DND-41 (cell line): ENCODE measurements around the gene THUMPD3.

Experiments used
- ATAC-seq: fragments of 200-7000 bp; cut with Tn5 transposase; 3 replicates; pipeline ENCODE4 v1.9.1; 2021; ENCODE audit warnings: low read depth; ENCODE audit not compliant: insufficient read depth
- DNase-seq: peaks from one replicate; pipeline ENCODE4 v3.0.0-alpha.2; 2020
- H2AFZ ChIP-seq: 2 replicates; pipeline ENCODE4 v1.6.0; 2012; ENCODE audit warnings: low read depth, low read length
- H3K27ac ChIP-seq: 2 replicates; pipeline ENCODE4 v1.5.1; 2012; ENCODE audit warnings: low read length, inconsistent platforms
- H3K27me3 ChIP-seq: fragments of 200-600 bp; sonication (generic); 2 replicates; pipeline ENCODE4 v1.6.0; 2012; ENCODE audit warnings: low read length, mild to moderate bottlenecking, inconsistent platforms; ENCODE audit not compliant: insufficient read depth, poor library complexity
- H3K36me3 ChIP-seq: 2 replicates; pipeline ENCODE4 v1.5.1; 2012; ENCODE audit warnings: low read length, inconsistent platforms; ENCODE audit not compliant: insufficient read depth
- H3K4me1 ChIP-seq: 2 replicates; pipeline ENCODE4 v1.5.1; 2012; ENCODE audit warnings: mild to moderate bottlenecking, low read length; ENCODE audit not compliant: insufficient read depth
- H3K4me2 ChIP-seq: 2 replicates; pipeline ENCODE4 v1.6.0; 2012; ENCODE audit warnings: mild to moderate bottlenecking, moderate library complexity, low read length, inconsistent platforms; ENCODE audit not compliant: insufficient read depth
- H3K4me3 ChIP-seq, 2 experiments: fragments of 200-600 bp in 1 of 2; shearing (Covaris generic) in 1 of 2; 2 replicates each; pipeline ENCODE4 v1.5.1; 2012 to 2016; ENCODE audit warnings: inconsistent platforms in 2 of 2, low read length in 2 of 2, mild to moderate bottlenecking in 2 of 2, low read depth in 1 of 2, moderate library complexity in 1 of 2
- H3K79me2 ChIP-seq: 2 replicates; pipeline ENCODE4 v1.6.0; 2012; ENCODE audit warnings: low read length, inconsistent platforms; ENCODE audit not compliant: insufficient read depth
- H3K9ac ChIP-seq: 2 replicates; pipeline ENCODE4 v1.6.0; 2012; ENCODE audit warnings: low read depth, mild to moderate bottlenecking, inconsistent platforms, low read length, moderate library complexity
- H3K9me3 ChIP-seq: 2 replicates; pipeline ENCODE4 v1.5.1; 2012; ENCODE audit warnings: low read length, moderate library complexity, mild to moderate bottlenecking, inconsistent platforms; ENCODE audit not compliant: insufficient read depth, severe bottlenecking
- H4K20me1 ChIP-seq: 2 replicates; pipeline ENCODE4 v1.6.0; 2012; ENCODE audit warnings: low read length; ENCODE audit not compliant: insufficient read depth
- EZH2 ChIP-seq: IDR thresholded peaks from 3 replicates; pipeline ENCODE4 v1.6.1; 2012; ENCODE audit warnings: borderline replicate concordance, low read depth, mild to moderate bottlenecking, moderate library complexity, low read length, inconsistent platforms; ENCODE audit not compliant: severe bottlenecking
- TF ChIP-seq, protein P1 (sequence below): IDR thresholded peaks from 2 replicates; pipeline ENCODE4 v1.5.1; 2012; ENCODE audit warnings: borderline replicate concordance, low read length, moderate library complexity, mild to moderate bottlenecking; ENCODE audit not compliant: poor library complexity, severe bottlenecking; ENCODE audit errors: extremely low read depth

The THUMPD3 gene

DNA sequence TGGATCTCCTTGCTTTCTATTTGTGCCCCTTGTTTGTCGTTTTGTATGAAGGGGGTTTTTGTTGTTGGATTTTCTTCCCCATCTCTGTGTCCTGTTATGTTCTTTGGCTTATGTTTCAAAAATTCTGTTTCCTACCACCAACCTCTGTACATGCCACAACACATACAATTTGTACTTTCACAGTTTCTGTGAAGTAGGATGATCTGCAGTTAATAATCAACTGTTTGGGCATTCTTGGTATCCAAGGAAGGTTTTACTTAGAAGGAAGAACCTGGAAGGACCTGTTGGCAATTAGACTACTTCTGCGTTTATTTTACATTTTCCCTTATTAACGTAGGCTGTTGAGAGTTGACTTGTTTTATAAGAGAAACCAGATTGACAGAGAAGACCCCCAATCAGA is 42.9 kb downstream of the THUMPD3 start:
- TF ChIP-seq EZH2 = no peak
- TF ChIP-seq, protein P1, sequence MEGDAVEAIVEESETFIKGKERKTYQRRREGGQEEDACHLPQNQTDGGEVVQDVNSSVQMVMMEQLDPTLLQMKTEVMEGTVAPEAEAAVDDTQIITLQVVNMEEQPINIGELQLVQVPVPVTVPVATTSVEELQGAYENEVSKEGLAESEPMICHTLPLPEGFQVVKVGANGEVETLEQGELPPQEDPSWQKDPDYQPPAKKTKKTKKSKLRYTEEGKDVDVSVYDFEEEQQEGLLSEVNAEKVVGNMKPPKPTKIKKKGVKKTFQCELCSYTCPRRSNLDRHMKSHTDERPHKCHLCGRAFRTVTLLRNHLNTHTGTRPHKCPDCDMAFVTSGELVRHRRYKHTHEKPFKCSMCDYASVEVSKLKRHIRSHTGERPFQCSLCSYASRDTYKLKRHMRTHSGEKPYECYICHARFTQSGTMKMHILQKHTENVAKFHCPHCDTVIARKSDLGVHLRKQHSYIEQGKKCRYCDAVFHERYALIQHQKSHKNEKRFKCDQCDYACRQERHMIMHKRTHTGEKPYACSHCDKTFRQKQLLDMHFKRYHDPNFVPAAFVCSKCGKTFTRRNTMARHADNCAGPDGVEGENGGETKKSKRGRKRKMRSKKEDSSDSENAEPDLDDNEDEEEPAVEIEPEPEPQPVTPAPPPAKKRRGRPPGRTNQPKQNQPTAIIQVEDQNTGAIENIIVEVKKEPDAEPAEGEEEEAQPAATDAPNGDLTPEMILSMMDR = no peak
- H3K4me2 ChIP-seq = peak overlapping the region; percentile 23; the same call in 1 of the 2 replicates
- no peak overlapping the region for H3K9ac ChIP-seq
- no peak for DNase-seq
- H3K9me3 ChIP-seq = no peaks in the 10 kb centered on the region
- H3K27me3 ChIP-seq = no peaks in the 10 kb centered on the region
- no peak overlapping the region for H3K4me3 ChIP-seq
- H4K20me1 ChIP-seq = peaks cover 92% of the 10 kb centered on the region
- H3K4me1 ChIP-seq = peaks cover 35% of the 10 kb centered on the region
- H3K36me3 ChIP-seq = no peaks in the 10 kb centered on the region
- ATAC-seq = no peak
- H3K27ac ChIP-seq = no peak overlapping the region
- H2AFZ ChIP-seq = no peak overlapping the region
- peaks cover 100% of the 10 kb centered on the region for H3K79me2 ChIP-seq

- Histone ChIP-seq H3K27me3 (no peaks in the 10 kb centered on the region), H3K4me2 (no peak overlapping the region; the same call in 1 of the 2 replicates), H4K20me1 (peaks cover 92% of the 10 kb centered on the region), H3K9ac (no peak overlapping the region), H3K4me1 (peaks cover 23% of the 10 kb centered on the region), H3K27ac (no peak overlapping the region), H3K79me2 (peaks cover 100% of the 10 kb centered on the region), H3K9me3 (no peaks in the 10 kb centered on the region), H3K36me3 (no peaks in the 10 kb centered on the region), H2AFZ (no peak overlapping the region), H3K4me3 (no peak overlapping the region)
- DNase-seq = no peak
- TF ChIP-seq EZH2 = no peak
- TF ChIP-seq, protein P1 = no peak
- ATAC-seq = 0 out of 3 replicates have a peak, but pooled peaks have one; percentile 24
Observed at GRCh38 chr3:9406856-9407626, 44.2 kb downstream of the THUMPD3 start.

DNA sequence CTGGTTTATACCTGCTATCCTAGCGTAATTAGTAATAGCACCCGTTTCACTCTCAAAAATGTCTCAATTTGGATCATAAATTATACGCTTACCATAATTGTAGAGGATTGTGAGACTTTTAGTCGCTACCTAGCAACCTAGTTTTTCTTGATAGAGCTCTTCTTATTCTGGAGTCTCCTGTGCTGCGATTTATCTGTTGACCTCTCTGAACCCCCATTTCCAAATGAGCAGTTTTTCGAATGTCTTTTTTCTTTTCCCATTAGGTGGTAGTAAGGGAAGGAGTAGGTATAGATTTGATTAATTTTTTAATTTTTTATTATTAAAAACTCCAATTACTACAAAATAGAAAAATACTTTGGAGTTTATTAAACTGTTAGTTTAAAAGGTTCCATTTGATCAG is 45.2 kb downstream of the THUMPD3 start:
- H2AFZ ChIP-seq = no peak overlapping the region
- peaks cover 14% of the 10 kb centered on the region for H3K4me1 ChIP-seq
- H3K36me3 ChIP-seq = no peaks in the 10 kb centered on the region
- peaks cover 100% of the 10 kb centered on the region for H3K79me2 ChIP-seq
- no peak overlapping the region for H3K27ac ChIP-seq
- H3K4me2 ChIP-seq = no peak overlapping the region
- DNase-seq = no peak
- no peak for ATAC-seq
- H3K9ac ChIP-seq = no peak overlapping the region
- H3K27me3 ChIP-seq = no peaks in the 10 kb centered on the region
- peaks cover 92% of the 10 kb centered on the region for H4K20me1 ChIP-seq
- H3K9me3 ChIP-seq = no peaks in the 10 kb centered on the region
- H3K4me3 ChIP-seq = no peak overlapping the region
- no peak for TF ChIP-seq EZH2
- TF ChIP-seq, protein P1 = no peak
